K562 (cell line): ENCODE measurements around the gene ASGR1.

Source experiments
- CEBPB ChIP-seq: fragments of 450-650 bp; IDR thresholded peaks from 2 replicates; pipeline ENCODE4 v1.6.1; 2016; ENCODE audit warnings: missing genetic modification characterization, missing compliant biosample characterization
- CTCF ChIP-seq, 3 experiments: IDR thresholded peaks in 2 of 3; conservative IDR thresholded peaks in 1 of 3; 2 replicates each; pipeline ENCODE4 v1.5.1; 2011 to 2012; ENCODE audit warnings: low read length in 3 of 3, mild to moderate bottlenecking in 3 of 3, control low read depth in 2 of 3, improper control_type of control experiment in 1 of 3, inconsistent platforms in 1 of 3, low read depth in 1 of 3, mixed read lengths in 1 of 3, moderate library complexity in 1 of 3; ENCODE audit not compliant: insufficient read depth in 2 of 3
- CUX1 ChIP-seq: fragments of 200-800 bp; sonication (Bioruptor generic); IDR thresholded peaks from 2 replicates; pipeline ENCODE4 v1.6.1; 2016; ENCODE audit warnings: missing genetic modification characterization, missing compliant biosample characterization
- EP300 ChIP-seq: IDR thresholded peaks from 2 replicates; pipeline ENCODE4 v1.6.1; 2012; ENCODE audit warnings: low read length, improper control_type of control experiment
- KDM5B ChIP-seq: fragments of 200-600 bp; sonication (generic); IDR thresholded peaks from 2 replicates; pipeline ENCODE4 v1.6.1; 2012; ENCODE audit warnings: low read depth, mild to moderate bottlenecking, moderate library complexity, low read length, control low read depth, inconsistent platforms; ENCODE audit not compliant: insufficient replicate concordance
- NFYB ChIP-seq: IDR thresholded peaks from 2 replicates; pipeline ENCODE4 v1.6.1; 2011; ENCODE audit warnings: mild to moderate bottlenecking, moderate library complexity; ENCODE audit not compliant: insufficient read length; ENCODE audit errors: extremely low read depth
- NR3C1 ChIP-seq: sonication (generic); formaldehyde crosslinking; IDR thresholded peaks from 2 replicates; pipeline ENCODE4 v1.8.1; 2022; ENCODE audit warnings: missing genetic modification reagents
- POLR2AphosphoS5 ChIP-seq: IDR thresholded peaks from 2 replicates; pipeline ENCODE4 v1.6.1; 2011; ENCODE audit warnings: mild to moderate bottlenecking, low read depth, low read length, moderate library complexity; ENCODE audit not compliant: control insufficient read depth, insufficient read depth
- RAD21 ChIP-seq, 2 experiments: fragments of 250-450 bp in 1 of 2; fragments of 450-650 bp in 1 of 2; sonication (Bioruptor Pico) in 1 of 2; formaldehyde crosslinking in 1 of 2; IDR thresholded peaks in 1 of 2; conservative IDR thresholded peaks in 1 of 2; 2 replicates each; pipeline versions ENCODE4 v1.4.0 to v1.8.0; 2020 to 2022; ENCODE audit warnings: mild to moderate bottlenecking in 2 of 2, moderate library complexity in 1 of 2
- SLC30A9 ChIP-seq: fragments of 250-450 bp; sonication (Bioruptor Pico); IDR thresholded peaks from 2 replicates; pipeline ENCODE4 v1.8.0; 2022; ENCODE audit warnings: mild to moderate bottlenecking, moderate library complexity
- ZKSCAN8 ChIP-seq: fragments of 200-800 bp; sonication (Bioruptor generic); IDR thresholded peaks from 2 replicates; pipeline ENCODE4 v1.6.1; 2016; ENCODE audit warnings: missing genetic modification characterization, missing compliant biosample characterization
- ZNF431 ChIP-seq: sonication (generic); formaldehyde crosslinking; IDR thresholded peaks from 2 replicates; pipeline ENCODE4 v1.8.0; 2022; ENCODE audit warnings: mild to moderate bottlenecking, missing genetic modification reagents

- TF ChIP-seq CTCF (IDR thresholded peaks at IDR 0.05 in 2 of 3, conservative IDR thresholded peaks at IDR 0.05 in 1 of 3; ENCODE audit: insufficient read depth in 2 of 3, low read depth in 1 of 3, low read length in 3 of 3) = no peak
- no peak for TF ChIP-seq NFYB
- no peak for TF ChIP-seq CEBPB (tag)
- TF ChIP-seq ZKSCAN8 = no peak
- TF ChIP-seq RAD21 (CRISPR knock-in tag; conservative IDR thresholded peaks at IDR 0.05 in 1 of 2, IDR thresholded peaks at IDR 0.05 in 1 of 2) = no peak
- no peak for TF ChIP-seq ZNF431 (CRISPR knock-in tag)
- no peak for TF ChIP-seq POLR2AphosphoS5
- TF ChIP-seq KDM5B = no peak
- TF ChIP-seq NR3C1 (CRISPR knock-in tag) = no peak
- no peak for TF ChIP-seq CUX1 (CRISPR knock-in tag)
- no peak for TF ChIP-seq SLC30A9 (CRISPR knock-in tag)
- TF ChIP-seq EP300 = no peak
Observed at GRCh38 chr17:7146115-7146514, 33.1 kb downstream of the ASGR1 start.
